A673 (cell line): ENCODE results near the gene FXN. TPM values are rescaled to one million over a fixed set of nuclear protein-coding genes. Genes with fewer than 3 reads are reported as not detected.

Experiments used
- BruUV-seq: library from RNA; stranded (reverse); fragments of 400-500 nt; replicated peaks from 2 replicates; lab custom pipeline; 2021; lab: Mats Ljungman, UMichigan
- CTCF ChIA-PET: fragments of 300-600 bp; sonication (Branson Sonifier 250); formaldehyde crosslinking; loops from one replicate; lab custom pipeline; 2022; ENCODE audit warnings: antibody characterized with exemption; lab: Charles Lee
- POLR2A ChIA-PET: fragments of 300-600 bp; sonication (Branson Sonifier 250); formaldehyde crosslinking; loops from one replicate; lab custom pipeline; 2022; ENCODE audit warnings: antibody characterized with exemption; ENCODE audit not compliant: low non-redundant PET; lab: Charles Lee
- DNase-seq: peaks from one replicate; pipeline ENCODE4 v3.0.0-alpha.2; 2015; ENCODE audit warnings: low spot score
- H3K27ac ChIP-seq: fragments of 200-600 bp; sonication (generic); 2 replicates; pipeline ENCODE4 v1.5.1; 2016; ENCODE audit warnings: mixed run types, low read depth, mild to moderate bottlenecking, mixed read lengths, antibody characterized with exemption, low read length; ENCODE audit not compliant: poor library complexity, severe bottlenecking
- H3K27me3 ChIP-seq: fragments of 200-600 bp; sonication (generic); replicated peaks from 2 replicates; pipeline ENCODE4 v1.6.1; 2017; ENCODE audit warnings: mixed run types, low read depth, mild to moderate bottlenecking, mixed read lengths, antibody characterized with exemption, low read length; ENCODE audit not compliant: insufficient read depth, poor library complexity
- H3K36me3 ChIP-seq: fragments of 200-600 bp; sonication (generic); 2 replicates; pipeline ENCODE4 v1.6.1; 2016; ENCODE audit warnings: mixed run types, mild to moderate bottlenecking, mixed read lengths, antibody characterized with exemption, low read length; ENCODE audit not compliant: insufficient read depth, poor library complexity, severe bottlenecking
- H3K4me1 ChIP-seq: fragments of 200-600 bp; sonication (generic); 2 replicates; pipeline ENCODE4 v1.6.1; 2017; ENCODE audit warnings: mixed run types, mild to moderate bottlenecking, mixed read lengths, antibody characterized with exemption, low read length; ENCODE audit not compliant: insufficient read depth, poor library complexity, severe bottlenecking
- H3K4me3 ChIP-seq: fragments of 200-600 bp; sonication (generic); 2 replicates; pipeline ENCODE4 v1.5.1; 2016; ENCODE audit warnings: low read depth, mixed run types, mild to moderate bottlenecking, mixed read lengths, low read length; ENCODE audit not compliant: poor library complexity, severe bottlenecking
- H3K9me3 ChIP-seq: fragments of 200-600 bp; sonication (generic); 2 replicates; pipeline ENCODE4 v1.6.1; 2016; ENCODE audit warnings: mixed run types, low read depth, mild to moderate bottlenecking, mixed read lengths, antibody characterized with exemption, low read length; ENCODE audit not compliant: poor library complexity, severe bottlenecking
- EZH2 ChIP-seq: fragments of 200-600 bp; sonication (generic); IDR thresholded peaks from 2 replicates; pipeline ENCODE4 v1.6.1; 2017; ENCODE audit warnings: borderline replicate concordance, low read depth, mild to moderate bottlenecking, mixed read lengths, antibody characterized with exemption, low read length; ENCODE audit not compliant: poor library complexity, severe bottlenecking
- intact Hi-C: fragments of 100-400 bp; cut with micrococcal nuclease; formaldehyde crosslinking; loops from one replicate; pipeline ENCODE4 v1.10.0; 2022; ENCODE audit not compliant: unreplicated experiment
- total RNA-seq: library from RNA; stranded (reverse); gene quantifications from 2 replicates; pipeline ENCODE4 v1.2.3, GENCODE V29; 2021
- TF ChIP-seq, protein P1 (sequence below): fragments of 300-800, 200-600 bp; sonication (generic); conservative IDR thresholded peaks from 2 replicates; pipeline ENCODE4 v1.5.1; 2017; ENCODE audit warnings: low read depth, mild to moderate bottlenecking, antibody characterized with exemption, low read length, moderate library complexity, mixed read lengths

The FXN gene
- total RNA-seq, 1 experiment from 2014 or later: 20.8 TPM

DNA sequence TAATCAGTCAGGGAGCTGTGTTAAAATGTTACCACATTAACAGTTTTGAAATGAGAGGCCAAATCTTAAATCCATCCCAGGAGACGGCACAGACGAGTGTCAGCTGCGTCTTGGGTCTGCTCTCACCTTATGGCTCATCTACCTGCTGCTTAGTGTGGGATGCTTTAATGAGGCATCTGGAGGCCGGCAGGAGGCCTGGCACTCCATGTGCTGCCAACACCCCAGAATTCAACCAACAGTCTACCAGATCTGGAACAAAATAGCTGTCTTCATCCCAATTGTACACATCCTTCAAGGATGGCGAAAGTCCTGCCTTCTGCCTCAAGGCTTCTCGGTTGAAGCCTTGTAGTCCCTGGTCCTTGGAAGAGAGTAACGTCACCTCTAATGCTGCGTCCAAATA is 33.6 kb upstream of the FXN start:
- BruUV-seq: no TSS peak
- H3K4me3 ChIP-seq: no peak overlapping the region
- intact Hi-C loops: no loop called here
- POLR2A ChIA-PET: no interaction called here
- H3K27ac ChIP-seq: no peak overlapping the region
- DNase-seq: no peak
- H3K4me1 ChIP-seq: no peaks in the 10 kb centered on the region
- TF ChIP-seq, protein P1, sequence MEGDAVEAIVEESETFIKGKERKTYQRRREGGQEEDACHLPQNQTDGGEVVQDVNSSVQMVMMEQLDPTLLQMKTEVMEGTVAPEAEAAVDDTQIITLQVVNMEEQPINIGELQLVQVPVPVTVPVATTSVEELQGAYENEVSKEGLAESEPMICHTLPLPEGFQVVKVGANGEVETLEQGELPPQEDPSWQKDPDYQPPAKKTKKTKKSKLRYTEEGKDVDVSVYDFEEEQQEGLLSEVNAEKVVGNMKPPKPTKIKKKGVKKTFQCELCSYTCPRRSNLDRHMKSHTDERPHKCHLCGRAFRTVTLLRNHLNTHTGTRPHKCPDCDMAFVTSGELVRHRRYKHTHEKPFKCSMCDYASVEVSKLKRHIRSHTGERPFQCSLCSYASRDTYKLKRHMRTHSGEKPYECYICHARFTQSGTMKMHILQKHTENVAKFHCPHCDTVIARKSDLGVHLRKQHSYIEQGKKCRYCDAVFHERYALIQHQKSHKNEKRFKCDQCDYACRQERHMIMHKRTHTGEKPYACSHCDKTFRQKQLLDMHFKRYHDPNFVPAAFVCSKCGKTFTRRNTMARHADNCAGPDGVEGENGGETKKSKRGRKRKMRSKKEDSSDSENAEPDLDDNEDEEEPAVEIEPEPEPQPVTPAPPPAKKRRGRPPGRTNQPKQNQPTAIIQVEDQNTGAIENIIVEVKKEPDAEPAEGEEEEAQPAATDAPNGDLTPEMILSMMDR: no peak
- no peak for TF ChIP-seq EZH2
- no peaks in the 10 kb centered on the region for H3K36me3 ChIP-seq
- CTCF ChIA-PET: no interaction called here
- no peaks in the 10 kb centered on the region for H3K9me3 ChIP-seq
- peaks cover 57% of the 10 kb centered on the region for H3K27me3 ChIP-seq

DNA sequence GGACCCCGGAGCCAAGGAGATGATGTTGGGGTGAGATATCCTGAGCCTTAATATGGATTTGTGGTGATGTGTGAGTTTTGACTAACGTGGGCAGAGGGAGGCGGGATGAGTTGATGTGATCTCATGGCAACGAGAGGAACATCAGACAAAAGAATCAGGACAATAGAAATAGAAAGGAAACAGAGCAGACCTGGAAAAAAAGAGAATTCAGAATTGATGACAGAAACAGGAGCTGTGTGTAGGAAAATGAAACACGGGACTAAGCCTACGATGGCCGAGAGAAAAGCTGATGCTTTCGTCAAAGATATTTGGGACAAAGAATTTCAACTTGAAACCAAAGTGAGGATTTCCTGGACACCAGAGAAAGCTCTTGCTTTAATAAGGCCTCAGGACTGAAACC is 32.5 kb upstream of the FXN start:
- Histone ChIP-seq H3K27me3 (peaks cover 67% of the 10 kb centered on the region), H3K9me3 (no peaks in the 10 kb centered on the region), H3K27ac (no peak overlapping the region), H3K4me3 (no peak overlapping the region), H3K36me3 (no peaks in the 10 kb centered on the region), H3K4me1 (no peaks in the 10 kb centered on the region)
- TF ChIP-seq EZH2: no peak
- TF ChIP-seq, protein P1: no peak
- no TSS peak for BruUV-seq
- ChIA-PET CTCF (interaction anchor here (0.7 kb wide), 1 partner anchor 124 kb away, joined by 5 read pairs; no protein-coding TSS in a partner anchor), POLR2A (interaction anchor here (0.6 kb wide), 1 partner anchor 22 kb away, joined by 5 read pairs; no protein-coding TSS in a partner anchor)
- DNase-seq: no peak
- intact Hi-C loops: no loop called here

DNA sequence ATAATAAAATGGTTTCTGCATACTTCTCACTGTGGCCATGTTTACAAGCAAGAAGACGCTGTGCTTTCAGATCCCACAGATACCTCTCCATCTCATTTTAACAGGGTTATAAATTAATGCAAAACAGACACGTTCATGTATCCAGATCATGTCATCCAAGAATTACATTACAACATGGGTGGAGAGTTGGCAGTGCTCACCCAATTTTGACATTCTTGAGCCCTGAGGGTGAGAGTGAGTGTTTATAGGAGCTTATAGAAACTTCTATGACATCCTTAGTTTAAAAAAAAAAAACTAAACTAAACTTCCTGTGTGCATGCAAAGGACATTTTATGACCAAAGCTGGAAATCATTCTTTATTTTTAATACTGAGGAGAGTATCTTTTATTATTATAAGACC is 30.7 kb upstream of the FXN start:
- no peak for DNase-seq
- TF ChIP-seq EZH2: no peak
- TF ChIP-seq, protein P1: no peak
- BruUV-seq: no TSS peak
- CTCF ChIA-PET: no interaction called here
- Histone ChIP-seq H3K9me3 (no peaks in the 10 kb centered on the region), H3K27ac (no peak overlapping the region), H3K36me3 (no peaks in the 10 kb centered on the region), H3K27me3 (peaks cover 85% of the 10 kb centered on the region), H3K4me3 (no peak overlapping the region), H3K4me1 (no peaks in the 10 kb centered on the region)
- POLR2A ChIA-PET: no interaction called here
- intact Hi-C loops: no loop called here
